Fibroblast of skin of back (primary cell): ENCODE measurements around the gene SLC49A4.

Experiments used
- DNase-seq: peaks from one replicate; pipeline ENCODE4 v3.0.0-alpha.2; 2013

Gene SLC49A4

GRCh38 chr3:122930063-122930997, 135.5 kb downstream of the SLC49A4 start:
- DNase-seq: no peak
